Stimulated activated CD4-positive, alpha-beta T cell treated with anti-CD3 and anti-CD28 coated beads, Interleukin-15, amount 100 ng/mL, for 48 hours (primary cell): ENCODE results near the gene TRAPPC6A.

ENCODE experiments used
- DNase-seq, 2 donors: peaks; one replicate each; pipeline ENCODE4 v3.0.0-alpha.2; 2020; ENCODE audit warnings: low read depth in 2 of 2

Gene TRAPPC6A

DNA sequence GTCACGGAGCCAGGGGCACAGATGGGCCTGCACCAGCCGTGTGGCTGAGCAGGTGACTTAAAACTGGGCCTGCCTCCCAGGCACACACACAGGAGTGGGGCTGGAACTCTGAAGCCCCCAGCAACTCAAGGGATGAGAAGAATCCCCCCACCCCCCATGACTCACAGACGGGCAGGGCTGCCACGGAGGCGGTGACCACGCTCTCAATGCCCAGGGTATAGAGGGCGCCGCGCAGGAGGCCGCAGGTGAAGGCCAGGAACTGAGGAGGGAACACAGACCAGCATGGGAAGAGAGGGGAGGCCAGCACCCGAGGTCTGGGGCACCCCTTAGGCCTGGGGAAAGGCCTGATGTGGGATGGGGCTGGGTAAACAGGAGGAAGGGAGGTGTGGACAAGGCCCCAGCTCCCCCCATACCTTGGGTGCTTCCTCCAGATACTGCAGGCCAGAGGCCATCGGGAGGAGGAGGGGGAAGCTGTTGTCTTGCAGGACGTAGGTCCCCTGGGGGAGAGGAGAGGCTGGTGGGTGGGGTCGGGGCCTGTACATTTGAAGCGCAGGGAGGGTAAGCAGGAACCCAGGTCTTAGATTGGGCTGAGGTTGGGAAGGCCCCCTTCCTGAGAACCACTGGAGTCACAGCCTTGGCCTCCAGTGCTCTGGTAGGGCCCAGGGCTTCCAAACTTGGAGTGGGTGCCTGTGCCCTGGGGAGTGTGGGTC, 14.1 kb downstream of the TRAPPC6A start:
- DNase-seq, result no peak

DNA sequence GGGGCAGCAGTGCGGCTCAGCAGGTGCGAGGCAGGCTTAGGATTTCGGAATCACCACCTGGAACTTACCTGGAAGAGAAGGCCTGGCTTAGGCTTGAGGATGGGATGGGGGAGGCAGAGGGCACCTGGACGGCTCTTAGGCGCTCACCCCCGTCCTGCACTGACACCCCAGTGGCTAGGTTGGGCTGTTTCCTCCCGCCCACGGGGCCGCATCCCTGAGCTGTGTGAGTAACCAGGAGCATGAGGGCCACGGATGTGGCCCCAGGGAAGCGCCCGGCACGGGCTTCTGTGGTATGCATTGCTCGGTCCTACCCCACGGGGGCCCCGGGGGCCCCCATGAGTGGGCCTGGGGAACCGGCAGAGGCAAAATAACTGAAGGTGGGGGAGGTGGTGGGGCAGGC, 14.9 kb downstream of the TRAPPC6A start:
- DNase-seq, result no peak

DNA sequence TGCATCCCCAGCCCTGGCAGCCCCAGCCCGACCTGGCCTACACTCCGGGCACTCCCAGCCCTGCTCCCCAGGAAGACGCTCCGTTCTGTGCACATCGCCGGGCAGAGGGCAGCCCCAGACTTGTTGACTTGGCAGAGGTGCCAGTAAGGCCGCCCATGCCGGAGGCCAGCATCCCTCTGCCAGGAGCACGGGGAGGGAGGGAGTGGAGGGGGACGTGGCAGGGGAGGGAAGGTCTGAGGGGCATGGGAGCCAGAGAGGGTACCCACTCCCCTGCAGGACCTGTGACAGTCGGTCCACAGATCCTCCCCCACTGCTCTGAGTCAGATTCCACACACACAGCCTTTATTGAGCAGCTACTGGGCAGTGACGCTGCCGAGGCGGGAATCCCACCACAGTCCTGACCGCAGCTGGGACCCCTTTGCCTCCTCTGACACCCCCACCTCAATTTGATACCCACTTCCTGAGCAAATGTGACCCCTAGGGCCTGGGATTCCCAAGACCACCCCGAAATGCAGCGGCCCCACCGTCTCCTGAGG, 15.4 kb downstream of the TRAPPC6A start:
- no peak for DNase-seq

DNA sequence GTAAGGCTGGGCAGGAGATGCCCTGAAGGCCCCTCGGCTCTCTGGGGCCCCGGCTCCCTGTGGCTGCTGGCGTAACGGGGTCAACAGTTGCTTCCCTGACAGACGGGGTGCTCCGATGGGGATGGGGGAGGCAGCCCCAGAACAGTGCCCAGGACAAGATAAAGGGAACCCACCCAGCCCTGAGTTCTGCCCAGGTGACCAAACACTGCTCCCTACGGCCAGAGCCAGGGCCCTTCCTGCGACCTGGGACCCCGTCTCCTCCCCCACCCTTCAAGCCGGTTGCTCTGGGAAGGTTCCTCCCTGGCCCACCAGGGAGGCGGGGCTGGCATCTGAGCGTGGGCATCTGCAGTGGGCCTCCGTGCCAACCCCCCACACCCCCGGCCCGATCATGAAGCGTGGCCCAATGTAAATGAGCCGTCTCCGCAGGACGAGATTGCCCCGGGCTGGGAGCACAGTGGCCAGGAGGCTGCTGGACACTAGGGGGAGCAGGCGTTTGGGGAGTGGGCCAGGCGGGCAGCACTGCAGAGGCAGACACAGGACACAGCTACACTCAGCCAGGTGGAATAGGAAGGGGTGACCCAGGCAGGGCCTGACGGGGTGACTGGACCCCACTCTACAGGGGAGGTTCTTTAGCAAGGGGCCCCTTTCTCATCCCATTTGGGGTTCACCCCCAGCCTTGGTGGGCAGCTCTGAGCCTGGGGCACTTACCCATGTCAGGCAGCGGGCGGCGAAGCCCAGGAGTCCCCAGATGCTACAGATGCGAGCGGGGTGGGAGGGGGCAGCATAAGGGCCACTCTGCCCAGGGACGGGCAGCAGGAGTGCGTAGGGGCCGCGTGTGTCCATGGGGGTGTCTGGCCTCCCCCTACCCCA, 16.1 kb downstream of the TRAPPC6A start:
- no peak for DNase-seq

DNA sequence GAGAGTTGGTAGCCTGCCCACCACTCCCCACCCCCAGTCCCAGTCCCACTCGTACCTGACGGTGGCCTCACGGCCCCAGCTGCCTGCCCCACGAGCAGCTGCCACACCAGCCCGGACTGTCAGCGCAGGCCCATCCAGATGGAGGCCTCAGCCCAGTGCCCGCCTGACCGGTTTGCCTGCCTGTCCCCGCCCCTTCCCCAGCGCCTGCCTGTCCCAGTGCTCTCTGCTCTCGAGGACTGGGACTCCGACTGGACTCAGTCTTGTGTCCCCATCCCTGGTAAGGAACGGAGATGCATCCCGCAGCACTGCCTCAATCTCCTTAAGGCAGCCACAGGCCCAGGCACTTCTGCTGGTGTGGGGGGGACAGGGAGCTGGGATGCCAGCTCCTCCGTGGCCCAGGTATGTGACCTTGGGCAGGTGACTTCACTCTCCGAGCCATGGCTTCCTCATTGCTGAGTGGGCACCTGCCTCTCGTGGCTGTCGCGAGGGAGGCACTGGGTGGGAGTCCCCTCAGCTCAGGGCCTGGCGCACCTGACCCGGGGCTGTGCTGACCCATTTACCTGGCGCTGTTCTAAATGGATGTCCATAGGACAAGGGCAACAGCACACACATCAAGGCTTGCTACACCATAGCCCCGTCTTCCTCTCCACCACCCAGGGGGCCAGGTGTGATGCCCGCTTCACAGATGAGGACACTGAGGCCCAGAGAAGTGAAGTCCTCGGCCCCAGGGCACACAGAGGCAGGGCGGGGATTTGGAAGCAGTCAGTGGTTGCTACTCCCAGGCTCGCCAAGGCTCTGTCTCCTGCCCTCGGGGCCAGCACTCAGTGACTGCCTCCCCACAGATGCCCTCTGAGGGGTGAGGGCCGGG, 16.9 kb downstream of the TRAPPC6A start, which contains the start of gene NKPD1:
TSS of gene NKPD1 (minus strand) at position 113 of the 868 bp plus-strand sequence. CDS start 832 bp downstream, outside the sequence.
- DNase-seq, result no peak

DNA sequence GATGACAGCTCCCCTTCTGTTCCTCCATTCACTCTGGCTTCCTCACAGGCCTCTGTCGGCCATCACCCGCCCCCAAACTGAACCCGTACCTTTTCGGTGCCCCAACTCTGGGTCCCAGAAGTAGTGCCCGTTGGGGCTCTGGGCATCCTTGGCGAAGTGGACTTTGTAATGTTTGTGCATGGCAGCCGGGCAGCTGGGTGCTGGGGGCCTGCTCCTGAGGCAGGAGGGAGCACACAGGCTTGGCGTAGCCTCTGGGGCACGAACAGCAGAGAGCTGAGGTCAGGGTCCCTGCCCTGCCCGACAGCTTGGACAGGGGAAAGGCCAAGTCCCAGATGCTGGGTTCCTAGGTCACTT, 18.1 kb downstream of the TRAPPC6A start:
- no peak for DNase-seq

DNA sequence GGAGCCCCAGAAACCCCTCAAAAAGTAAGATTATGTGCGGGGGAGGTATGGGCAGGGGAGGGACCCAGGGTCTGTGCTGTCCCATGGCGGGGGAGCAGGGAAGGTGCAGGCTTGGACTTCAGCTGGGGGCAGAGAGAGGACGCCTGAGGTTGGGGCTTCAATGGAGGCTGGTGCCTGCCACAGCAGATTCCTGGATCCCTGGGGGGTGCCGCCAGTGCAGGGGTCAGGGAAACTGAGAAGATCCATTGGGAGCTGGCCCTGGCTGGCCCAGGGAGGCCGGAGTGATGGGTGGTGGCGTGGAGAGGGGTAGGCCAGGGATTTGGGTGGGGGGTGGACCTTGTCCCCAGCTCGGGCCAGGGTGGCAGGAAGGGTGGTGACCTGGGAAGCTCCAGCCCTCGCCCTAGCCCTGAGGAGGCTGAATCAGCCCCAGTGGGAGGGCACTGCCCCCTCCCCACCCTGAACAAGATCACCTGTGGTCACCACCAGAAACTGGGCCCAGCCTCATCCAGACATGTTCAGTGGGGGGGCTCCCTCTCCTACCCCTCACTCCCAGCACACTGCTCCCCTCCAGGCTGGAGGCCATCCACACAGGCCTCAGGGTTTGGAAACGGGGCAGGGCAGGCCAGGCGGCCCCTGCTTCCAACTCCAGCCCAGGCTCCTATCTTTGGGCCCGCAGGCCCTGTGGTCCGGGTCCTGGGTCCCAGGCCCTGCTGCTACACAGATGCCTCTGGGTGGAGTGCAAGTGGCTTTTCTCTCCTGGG, 18.6 kb downstream of the TRAPPC6A start:
- DNase-seq, result no peak

DNA sequence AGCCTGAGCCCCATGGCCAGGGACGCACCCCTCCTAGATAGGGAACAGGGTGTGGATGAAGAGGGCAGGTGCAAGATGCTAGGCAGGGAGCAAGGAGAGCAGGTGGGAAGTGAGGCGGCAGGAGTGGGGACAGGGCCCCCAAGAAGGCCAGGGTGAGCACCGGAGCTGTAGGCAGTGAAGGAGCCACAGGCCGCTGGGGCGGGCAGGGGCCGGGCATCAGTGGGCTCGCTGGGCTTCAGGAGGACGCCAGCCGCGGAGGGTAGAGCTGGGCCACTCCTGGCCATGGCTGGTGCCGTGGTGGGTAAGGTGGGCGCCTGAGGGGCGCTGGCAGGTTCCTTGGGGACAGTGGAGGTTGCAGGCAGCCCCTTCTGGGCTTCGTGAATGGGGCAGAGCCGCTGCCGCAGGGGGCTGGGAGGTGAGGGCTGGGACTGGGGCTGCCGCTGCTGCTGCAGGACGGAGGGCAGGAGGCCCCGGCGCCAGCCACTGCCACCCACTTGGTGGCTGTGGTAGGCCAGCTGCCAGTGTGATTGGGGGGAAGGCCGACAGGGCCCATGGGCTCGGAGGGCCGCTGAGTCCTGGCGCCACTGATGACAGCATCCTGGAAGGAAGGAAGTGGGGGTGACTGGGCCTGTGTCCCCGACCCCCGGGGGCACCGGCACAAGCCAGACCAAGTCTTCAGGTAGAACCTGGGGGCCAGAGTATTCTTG, 19.4 kb downstream of the TRAPPC6A start:
- DNase-seq, result no peak

DNA sequence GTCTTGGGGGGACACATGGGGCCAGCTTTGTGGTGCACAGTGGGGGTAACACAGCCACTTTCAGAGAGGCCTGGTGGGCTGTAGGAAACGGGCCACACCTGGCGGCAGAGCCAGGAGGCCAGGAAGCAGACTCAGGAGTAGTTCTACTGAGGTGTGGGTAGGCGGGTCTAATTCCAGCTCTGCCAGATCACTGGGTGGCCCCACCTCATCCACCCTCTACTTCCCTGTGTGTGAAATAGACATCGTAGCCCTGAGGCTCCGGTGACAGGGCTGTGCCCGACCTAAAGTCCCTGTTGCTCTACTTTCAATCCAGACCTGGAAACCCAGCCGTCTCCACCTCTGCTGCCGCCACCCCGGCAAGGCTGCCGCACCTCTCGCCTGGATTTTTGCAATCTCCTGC, 21.3 kb downstream of the TRAPPC6A start:
- DNase-seq, result no peak

DNA sequence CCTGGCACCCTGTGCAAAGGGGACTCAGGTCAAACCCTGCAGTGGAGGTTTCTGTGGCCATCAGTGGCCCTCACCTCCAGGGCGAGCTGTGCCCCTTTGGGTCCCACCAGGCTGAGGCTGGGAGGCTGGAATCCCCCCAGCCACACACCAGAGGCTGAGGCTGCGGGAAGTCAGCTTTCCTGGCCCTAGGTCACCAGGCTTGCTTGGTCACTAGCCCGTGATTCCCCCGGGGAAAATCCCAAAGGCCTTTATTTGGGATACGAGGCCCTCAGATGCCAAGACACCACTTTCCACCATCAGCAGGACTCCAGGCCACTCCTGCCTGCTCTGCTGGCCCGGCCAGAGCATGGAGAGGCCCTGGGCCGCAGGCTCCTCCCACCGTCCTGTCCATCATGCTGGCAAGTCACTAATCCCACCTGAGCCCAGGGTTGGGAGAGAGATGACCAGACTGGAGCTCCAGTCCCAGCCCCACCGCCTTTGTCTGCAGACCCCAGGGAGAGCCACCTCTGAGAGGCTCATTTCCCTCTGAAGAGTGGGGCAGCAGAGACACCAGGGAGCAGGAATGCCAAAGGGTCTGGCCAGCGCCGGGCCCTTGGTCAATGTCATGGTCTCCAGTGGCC, 21.9 kb downstream of the TRAPPC6A start:
- no peak for DNase-seq

DNA sequence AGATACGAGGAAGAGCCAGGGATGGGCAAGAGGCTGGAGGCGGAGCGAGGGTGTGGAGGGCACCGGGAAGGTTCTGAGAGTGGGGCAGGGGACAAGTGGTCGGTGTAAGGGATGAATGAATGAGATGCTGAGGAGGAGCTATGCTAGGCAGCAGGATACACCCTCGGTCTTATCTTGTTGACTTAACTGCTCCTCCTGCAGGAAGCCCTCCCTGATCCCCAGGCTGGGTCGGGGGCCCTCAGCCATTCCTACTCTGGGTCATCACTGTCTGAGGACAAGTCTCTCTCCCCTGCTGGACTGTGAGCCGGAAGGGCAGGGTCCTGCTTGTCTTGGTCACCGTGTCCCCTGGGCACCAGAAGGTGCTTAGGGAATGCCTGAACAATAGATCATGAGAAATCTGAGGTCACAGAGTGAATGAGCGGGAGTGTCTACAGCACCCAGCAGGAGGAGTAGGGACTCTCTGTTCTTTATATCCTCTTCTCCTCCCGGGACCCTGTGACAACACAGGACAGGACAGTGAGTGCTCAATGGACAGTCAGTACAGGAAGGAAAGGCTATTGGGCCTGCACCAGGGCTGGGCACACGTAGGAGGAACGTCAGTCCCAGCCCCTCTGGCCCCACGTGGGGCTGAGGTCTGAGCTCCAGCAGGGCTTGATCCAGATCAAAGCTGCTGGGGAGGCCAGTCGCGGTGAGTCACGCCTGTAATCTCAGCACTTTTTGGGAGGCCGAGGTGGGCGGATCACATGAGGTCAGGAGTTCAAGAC, 23.8 kb downstream of the TRAPPC6A start:
- DNase-seq, result no peak

DNA sequence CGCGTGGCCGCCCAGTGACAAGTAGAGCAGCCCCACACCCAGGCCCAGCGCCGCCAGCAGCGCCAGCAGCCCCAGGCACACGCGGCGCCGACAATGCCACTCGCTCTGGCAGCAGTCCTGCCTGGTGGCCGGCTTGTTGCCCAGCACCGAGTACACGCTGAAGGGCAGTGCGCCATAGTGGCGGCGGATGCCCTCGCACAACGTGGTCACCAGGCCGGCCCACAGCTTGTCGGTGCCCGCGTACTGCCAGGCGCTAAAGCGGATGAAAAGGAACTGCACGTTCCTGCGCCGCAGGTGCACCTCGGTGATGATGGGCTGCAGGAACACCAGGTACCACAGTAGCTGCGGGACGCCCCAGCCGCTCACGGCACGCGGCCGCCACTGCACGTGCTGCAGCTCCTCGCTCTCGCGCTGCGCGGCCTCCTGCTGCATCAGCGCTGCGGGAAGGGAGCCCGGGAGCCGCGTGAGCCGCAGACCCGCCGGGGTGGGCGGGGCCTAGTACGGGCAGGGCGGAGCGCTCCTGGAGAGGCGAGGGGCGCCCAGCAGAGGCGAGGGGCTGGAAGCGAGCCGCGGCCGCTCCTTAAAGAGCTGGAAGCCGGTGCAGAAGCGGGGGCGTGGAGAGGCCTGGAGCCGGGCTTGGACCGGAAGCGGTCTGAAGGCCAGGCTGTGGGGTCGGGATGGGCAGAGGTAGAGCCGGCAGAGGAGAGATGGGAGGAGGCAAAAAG, 24.5 kb downstream of the TRAPPC6A start:
- peak in 1 of 2 donors; percentile 19 for DNase-seq

DNA sequence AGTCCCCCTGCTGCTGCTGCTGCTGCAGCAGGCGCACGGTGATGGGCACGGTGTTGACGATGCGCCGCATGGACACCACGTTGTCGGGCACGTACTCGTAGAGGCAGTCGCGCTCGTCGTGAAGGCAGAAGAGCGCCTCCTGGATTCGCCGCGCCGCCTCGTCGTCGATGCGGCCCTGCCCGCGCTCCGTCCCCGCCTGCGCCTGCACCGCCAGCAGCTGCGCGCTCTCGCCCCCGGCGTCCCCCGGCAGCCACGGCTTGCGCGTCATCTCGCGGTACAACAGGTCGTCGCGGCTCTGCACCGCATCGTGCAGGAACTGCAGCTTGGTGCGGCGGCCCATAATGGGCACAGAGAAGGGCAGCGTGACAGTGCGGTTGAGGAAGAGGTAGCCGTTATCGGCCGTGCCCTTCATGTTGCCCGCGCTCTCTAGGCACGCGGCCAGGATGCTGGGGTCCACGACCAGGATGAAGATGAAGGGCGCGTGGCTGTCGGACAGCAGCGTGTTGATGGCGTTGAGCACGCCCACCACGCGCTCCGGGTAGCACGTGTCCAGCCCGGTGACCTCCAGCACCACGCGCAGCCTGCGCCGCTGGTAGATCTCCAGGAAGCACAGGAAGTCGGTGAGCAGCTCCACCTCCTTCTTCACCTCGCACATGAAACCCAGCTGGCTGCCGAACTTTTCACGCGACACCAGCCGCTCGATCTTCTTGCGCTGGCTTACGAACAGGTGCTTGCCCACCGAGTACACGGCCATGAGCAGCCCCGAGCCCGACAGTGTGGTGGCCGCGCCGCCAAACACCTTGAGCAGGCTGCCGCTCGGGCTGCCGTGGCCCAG, 25.3 kb downstream of the TRAPPC6A start:
- peak in 1 of 2 donors; percentile 36 for DNase-seq

DNA sequence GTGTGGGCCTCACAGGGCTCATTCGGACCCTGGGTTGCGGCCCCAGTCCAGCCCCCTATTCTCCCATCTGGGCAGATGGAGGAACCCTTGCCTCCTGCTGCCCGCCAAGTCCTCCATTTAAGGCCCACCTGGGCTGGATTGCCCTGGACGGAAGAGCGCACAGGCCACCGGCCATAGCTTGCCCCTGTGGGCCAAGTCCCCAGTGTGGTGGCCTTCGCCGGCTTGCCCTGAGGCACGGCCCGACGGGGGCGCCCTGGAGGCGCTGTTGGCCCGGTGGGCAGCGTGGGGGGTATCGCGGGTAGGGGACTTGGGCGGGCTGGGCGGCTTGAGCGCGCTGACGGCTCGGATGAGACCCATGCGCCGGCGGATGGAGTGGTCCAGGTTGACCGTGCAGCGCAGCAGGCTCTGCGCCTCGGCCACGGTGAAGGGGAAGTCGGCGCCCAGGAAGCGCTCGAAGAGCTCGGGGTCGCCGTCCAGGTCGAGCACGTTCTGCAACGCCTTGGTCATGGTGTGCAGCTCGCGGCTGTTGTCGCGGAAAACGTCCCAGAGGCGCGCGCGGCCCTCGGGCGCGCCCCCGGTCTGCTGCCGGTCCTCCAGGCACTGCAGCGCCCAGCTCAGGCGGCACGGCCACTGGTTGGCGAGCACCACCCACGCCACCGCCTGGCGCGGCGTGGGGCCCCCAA, 26.1 kb downstream of the TRAPPC6A start:
- DNase-seq, result no peak

DNA sequence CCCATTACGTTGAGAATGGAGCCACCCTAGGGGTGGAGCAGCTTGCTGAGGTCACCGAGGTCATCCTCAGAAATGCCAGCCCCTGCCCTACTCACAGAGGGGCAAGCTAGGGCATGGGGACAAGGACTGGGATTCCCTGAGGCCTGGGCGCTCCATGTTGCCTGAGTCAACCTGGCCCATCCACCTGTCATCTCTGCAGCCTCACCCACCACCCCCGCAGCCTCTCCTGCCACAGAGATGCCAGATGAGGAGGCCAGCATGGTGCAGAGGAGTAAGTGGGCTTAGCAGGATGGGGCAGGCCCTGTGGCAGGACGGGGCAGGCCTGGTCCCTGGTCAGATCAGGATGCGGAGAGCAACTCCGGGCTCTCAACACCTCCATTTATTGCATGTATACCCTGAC, 26.7 kb downstream of the TRAPPC6A start:
- DNase-seq, result no peak

DNA sequence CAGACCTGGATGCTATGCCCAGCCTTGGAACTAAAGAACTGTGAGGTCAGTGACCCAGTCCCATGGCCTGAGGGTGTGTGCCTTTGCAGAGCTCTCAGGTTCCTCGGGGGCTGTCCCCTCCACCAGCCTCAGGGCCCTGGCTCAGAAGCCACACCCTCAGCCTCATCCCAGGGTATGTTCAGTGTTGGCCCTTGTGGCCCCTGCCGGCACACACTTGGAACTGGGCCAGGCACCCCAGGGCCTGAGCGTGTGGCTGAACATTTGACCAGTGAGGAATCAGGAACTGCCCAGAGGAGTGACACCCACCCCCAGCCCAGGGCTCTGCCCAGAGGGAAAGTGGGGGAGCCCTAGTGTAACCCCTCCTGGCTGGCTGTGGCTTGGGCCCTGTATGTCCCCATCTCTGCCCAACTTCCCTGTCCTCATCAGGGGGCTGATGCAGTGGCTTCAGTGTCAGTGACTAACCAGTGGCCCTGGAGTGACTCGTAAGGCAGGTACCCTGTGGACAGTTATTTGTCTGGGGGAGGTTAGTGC, 27.2 kb downstream of the TRAPPC6A start:
- no peak for DNase-seq

DNA sequence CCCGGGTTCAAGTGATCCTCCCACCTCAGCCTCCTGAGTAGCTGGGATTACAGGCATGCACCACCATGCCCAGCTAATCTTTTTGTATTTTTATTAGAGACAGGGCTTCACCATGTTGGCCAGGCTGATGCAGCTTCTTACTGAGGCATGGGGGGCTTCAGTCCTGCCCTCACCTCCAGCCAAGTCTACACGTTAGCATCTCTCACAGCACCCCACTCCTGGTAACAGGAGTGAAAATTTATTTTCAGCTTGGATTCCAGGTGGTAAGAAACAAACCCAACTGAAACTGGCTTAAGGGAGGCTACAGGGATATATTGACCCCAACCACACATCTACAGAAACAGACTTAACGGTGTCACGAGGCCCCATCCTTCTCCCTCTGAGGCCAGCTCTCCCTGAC, 27.9 kb downstream of the TRAPPC6A start:
- no peak for DNase-seq
